Suprapubic skin (tissue), 4 donors: ENCODE results near the gene LTBP2. TPM values are rescaled to one million over a fixed set of nuclear protein-coding genes. Genes with fewer than 3 reads are reported as not detected.
A peak's percentile ranks its signal among the peaks of the same experiment; 100 is the strongest.

ENCODE experiments used
- DNase-seq, 2 donors: peaks; one replicate each; pipeline ENCODE4 v3.0.0-alpha.2; 2019; ENCODE audit warnings: low spot score in 2 of 2
- H3K27ac ChIP-seq: fragments of 200-600 bp; sonication (generic); one replicate; pipeline ENCODE4 v1.5.1; 2019
- H3K27me3 ChIP-seq: fragments of 200-600 bp; sonication (generic); one replicate; pipeline ENCODE4 v1.5.1; 2019
- H3K36me3 ChIP-seq: fragments of 200-600 bp; sonication (generic); one replicate; pipeline ENCODE4 v1.5.1; 2019
- H3K4me1 ChIP-seq: fragments of 200-600 bp; sonication (generic); one replicate; pipeline ENCODE4 v1.5.1; 2019
- H3K4me3 ChIP-seq: fragments of 200-600 bp; sonication (generic); one replicate; pipeline ENCODE4 v1.5.1; 2019; ENCODE audit warnings: mild to moderate bottlenecking
- H3K9me3 ChIP-seq: fragments of 200-600 bp; sonication (generic); one replicate; pipeline ENCODE4 v1.5.1; 2019
- EP300 ChIP-seq: sonication (generic); formaldehyde crosslinking; IDR thresholded peaks from one replicate; pipeline ENCODE4 v1.6.1; 2017; ENCODE audit warnings: antibody characterized with exemption
- POLR2A ChIP-seq, 2 donors: fragments of 450-650 bp; IDR thresholded peaks; one replicate each; pipeline ENCODE4 v1.6.1; 2017; ENCODE audit warnings: antibody characterized with exemption in 2 of 2, mild to moderate bottlenecking in 2 of 2, moderate library complexity in 2 of 2
- POLR2AphosphoS5 ChIP-seq, 3 donors: sonication (generic); formaldehyde crosslinking; IDR thresholded peaks; one replicate each; pipeline ENCODE4 v1.6.1; 2017; ENCODE audit warnings: antibody characterized with exemption in 3 of 3
- WGBS: methylation state at CpG from one replicate; pipeline ENCODE4 v1.1.5; 2018; 5-methylcytosine and 5-hydroxymethylcytosine counted together
- total RNA-seq, 4 donors: library from RNA; depleted of rRNA; stranded (reverse); fragments of >200 nt; gene quantifications; one replicate each; pipeline ENCODE4 v1.1.0, GENCODE V29; 2016
- TF ChIP-seq, protein P1 (sequence below), 2 donors: fragments of 200-600 bp in 1 of 2; fragments of 450-650 bp in 1 of 2; sonication (generic) in 1 of 2; IDR thresholded peaks; one replicate each; pipeline ENCODE4 v1.5.1; 2016 to 2019; ENCODE audit warnings: antibody characterized with exemption in 2 of 2, mild to moderate bottlenecking in 1 of 2, moderate library complexity in 1 of 2

Gene LTBP2
- total RNA-seq, 4 donors from 2014 or later = 19.6 to 36.0 (median 26.2) TPM

DNA sequence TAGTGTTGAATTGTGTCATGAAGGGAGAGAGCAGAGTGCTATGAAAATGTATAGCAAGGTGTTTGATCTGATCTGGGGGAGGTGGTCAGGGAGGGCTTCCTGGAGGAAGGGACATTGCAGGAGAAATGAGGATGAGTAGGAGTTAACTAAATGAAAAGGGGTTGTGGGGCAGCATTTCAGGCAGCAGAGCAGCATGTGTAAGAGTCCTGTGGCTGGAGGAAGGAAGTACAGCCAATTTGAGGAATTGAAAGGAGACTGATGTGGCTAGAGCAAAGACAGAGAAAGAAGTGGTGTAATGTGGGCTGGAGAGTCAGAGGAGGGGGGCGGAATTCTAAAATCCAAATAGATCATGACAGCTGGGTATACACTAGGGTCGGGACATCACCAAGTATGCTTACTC lies 139.4 kb downstream of the LTBP2 start:
- H3K27me3 ChIP-seq = no peaks in the 10 kb centered on the region
- no peak overlapping the region for H3K4me3 ChIP-seq
- 90% methylated on average over 2 of the region's 2 CpGs for WGBS
- no peaks in the 10 kb centered on the region for H3K9me3 ChIP-seq
- H3K27ac ChIP-seq = no peak overlapping the region
- peaks cover 31% of the 10 kb centered on the region for H3K4me1 ChIP-seq
- TF ChIP-seq, protein P1, sequence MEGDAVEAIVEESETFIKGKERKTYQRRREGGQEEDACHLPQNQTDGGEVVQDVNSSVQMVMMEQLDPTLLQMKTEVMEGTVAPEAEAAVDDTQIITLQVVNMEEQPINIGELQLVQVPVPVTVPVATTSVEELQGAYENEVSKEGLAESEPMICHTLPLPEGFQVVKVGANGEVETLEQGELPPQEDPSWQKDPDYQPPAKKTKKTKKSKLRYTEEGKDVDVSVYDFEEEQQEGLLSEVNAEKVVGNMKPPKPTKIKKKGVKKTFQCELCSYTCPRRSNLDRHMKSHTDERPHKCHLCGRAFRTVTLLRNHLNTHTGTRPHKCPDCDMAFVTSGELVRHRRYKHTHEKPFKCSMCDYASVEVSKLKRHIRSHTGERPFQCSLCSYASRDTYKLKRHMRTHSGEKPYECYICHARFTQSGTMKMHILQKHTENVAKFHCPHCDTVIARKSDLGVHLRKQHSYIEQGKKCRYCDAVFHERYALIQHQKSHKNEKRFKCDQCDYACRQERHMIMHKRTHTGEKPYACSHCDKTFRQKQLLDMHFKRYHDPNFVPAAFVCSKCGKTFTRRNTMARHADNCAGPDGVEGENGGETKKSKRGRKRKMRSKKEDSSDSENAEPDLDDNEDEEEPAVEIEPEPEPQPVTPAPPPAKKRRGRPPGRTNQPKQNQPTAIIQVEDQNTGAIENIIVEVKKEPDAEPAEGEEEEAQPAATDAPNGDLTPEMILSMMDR (IDR thresholded peaks at IDR 0.05) = no peak
- DNase-seq = no peak
- peaks cover 29% of the 10 kb centered on the region for H3K36me3 ChIP-seq

DNA sequence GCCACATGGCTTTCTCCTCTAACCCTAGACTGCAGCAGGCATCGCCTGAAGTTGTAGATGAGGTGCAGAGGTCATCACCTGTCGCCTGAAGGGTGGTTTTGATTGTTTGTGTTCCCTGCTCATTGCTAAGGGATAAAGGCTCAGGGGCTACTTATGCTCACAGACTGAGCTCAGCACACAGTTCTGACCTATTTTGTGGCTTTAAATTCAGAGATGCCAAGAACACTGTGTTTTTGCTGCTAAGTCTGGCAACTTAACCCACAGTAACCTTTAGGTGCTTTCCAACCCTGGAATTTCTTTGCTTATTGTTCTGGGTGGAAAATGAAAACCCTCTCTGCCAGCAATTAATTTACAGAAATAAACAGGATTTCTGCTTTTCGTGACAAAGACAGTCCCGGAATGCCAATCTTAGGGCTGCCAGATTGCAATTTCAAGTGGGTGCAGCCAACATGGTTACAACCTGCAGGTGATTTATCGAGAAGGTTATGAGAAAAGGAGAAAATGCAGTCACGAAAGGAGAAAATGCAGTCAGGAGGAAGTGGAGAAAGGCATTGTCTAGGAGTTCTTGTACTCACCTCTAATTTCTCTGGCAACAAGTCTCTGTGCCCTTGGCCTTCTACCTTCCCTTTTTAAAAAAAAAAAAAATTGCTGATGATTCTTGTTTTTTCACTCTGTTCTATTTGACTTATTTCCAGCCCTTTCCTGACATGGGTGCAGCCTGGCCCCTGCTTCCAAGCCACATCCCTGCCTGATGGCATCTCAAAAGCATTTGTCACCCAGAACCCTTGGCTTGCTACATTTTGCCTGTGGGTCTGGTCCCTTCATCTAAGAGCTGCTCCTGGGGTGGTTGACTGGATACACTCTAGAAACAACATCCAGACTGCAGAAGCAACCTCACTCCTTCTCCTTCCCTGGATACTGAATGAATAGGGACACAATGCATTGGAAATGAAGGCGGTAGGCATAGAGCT lies 142.2 kb downstream of the LTBP2 start:
- no peak for DNase-seq

DNA sequence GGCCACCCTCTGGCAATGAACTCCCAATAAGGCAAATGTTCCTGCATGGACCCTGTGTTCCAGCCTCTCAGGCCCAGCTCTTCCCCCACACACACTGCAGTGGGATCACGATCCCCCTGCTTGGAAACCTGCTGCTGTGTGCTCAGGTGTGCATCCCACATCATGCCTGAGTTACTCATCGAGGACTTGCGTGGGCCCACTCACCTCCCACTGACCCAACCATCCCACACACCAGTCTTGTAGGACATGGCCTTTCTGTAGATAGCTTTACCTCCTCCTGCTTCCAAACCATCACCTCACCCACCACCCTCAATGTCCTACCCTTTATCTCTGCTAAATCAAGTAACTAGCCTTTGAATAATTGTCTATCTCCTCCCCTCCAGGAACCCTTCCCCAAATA lies 143.5 kb downstream of the LTBP2 start:
- 89% methylated on average over 3 of the region's 3 CpGs for WGBS
- TF ChIP-seq POLR2A (IDR thresholded peaks at IDR 0.05) = no peak
- TF ChIP-seq, protein P1 (IDR thresholded peaks at IDR 0.05) = no peak
- no peak for TF ChIP-seq EP300
- TF ChIP-seq POLR2AphosphoS5 (IDR thresholded peaks at IDR 0.05) = no peak
- Histone ChIP-seq H3K9me3 (no peaks in the 10 kb centered on the region), H3K27ac (no peak overlapping the region), H3K36me3 (peaks cover 8% of the 10 kb centered on the region), H3K4me1 (peaks cover 31% of the 10 kb centered on the region), H3K4me3 (no peak overlapping the region), H3K27me3 (no peaks in the 10 kb centered on the region)
- DNase-seq = no peak

More for the DNA sequence above, 142.2 kb downstream of the LTBP2 start:
- no peak for TF ChIP-seq EP300
- TF ChIP-seq POLR2A (IDR thresholded peaks at IDR 0.05) = no peak
- TF ChIP-seq, protein P1 (IDR thresholded peaks at IDR 0.05) = no peak
- TF ChIP-seq POLR2AphosphoS5 (IDR thresholded peaks at IDR 0.05) = no peak
- peak overlapping the region; percentile 53 for H3K27ac ChIP-seq
- no peaks in the 10 kb centered on the region for H3K9me3 ChIP-seq
- H3K4me3 ChIP-seq = no peak overlapping the region
- 49% methylated on average over 7 of the region's 7 CpGs for WGBS
- peaks cover 31% of the 10 kb centered on the region for H3K4me1 ChIP-seq
- H3K36me3 ChIP-seq = peaks cover 18% of the 10 kb centered on the region
- no peaks in the 10 kb centered on the region for H3K27me3 ChIP-seq

DNA sequence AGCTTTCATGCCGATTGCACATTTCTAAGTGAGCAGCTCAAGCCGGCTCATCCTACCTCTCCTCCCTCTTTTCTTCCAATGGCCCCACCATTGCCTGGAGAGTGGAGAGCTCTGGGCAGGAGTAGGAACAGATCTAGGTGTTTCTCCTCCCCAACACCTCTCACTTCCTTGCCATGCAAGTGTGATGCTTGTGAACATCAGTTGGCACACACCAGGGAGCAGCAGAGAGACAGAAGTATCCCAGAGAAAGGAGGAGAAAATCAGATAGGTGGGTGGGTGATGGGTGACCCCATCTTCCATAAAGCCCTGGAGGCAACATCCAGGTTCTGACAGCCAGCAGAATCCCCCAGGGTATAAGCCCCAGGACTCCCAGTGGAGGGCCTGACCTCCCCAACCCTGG lies 146.7 kb downstream of the LTBP2 start:
- peaks cover 22% of the 10 kb centered on the region for H3K4me1 ChIP-seq
- 73% methylated on average over 2 of the region's 2 CpGs for WGBS

DNA sequence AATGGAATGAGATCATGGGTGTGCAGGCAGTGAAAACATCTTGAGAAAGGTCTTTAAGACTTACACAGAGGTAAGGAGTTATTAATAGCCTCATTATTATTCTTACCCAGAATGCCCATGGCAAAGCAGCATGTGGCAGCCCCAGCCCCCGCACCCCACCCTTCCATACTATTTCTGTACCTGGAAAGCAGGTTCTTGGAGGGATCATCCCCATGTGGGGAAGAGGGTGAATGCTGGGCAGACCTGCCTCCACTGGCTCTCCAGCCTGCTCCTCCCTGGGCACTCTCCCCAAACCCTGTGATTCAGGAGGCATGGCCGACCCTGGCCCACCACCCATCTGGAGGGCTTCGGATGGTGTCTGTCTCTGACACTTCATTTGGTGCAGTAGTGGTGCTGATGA lies 147.3 kb downstream of the LTBP2 start:
- H3K36me3 ChIP-seq = no peaks in the 10 kb centered on the region
- TF ChIP-seq POLR2AphosphoS5 (IDR thresholded peaks at IDR 0.05) = no peak
- no peak for TF ChIP-seq EP300
- TF ChIP-seq, protein P1 (IDR thresholded peaks at IDR 0.05) = no peak
- no peak for TF ChIP-seq POLR2A (IDR thresholded peaks at IDR 0.05)
- H3K27me3 ChIP-seq = no peaks in the 10 kb centered on the region
- WGBS = 59% methylated on average over 2 of the region's 3 CpGs
- no peak for DNase-seq
- H3K27ac ChIP-seq = no peak overlapping the region
- H3K4me1 ChIP-seq = peaks cover 16% of the 10 kb centered on the region
- no peak overlapping the region for H3K4me3 ChIP-seq
- H3K9me3 ChIP-seq = no peaks in the 10 kb centered on the region

More for the DNA sequence above, 146.7 kb downstream of the LTBP2 start:
- Histone ChIP-seq H3K4me3 (no peak overlapping the region), H3K36me3 (no peaks in the 10 kb centered on the region), H3K9me3 (no peaks in the 10 kb centered on the region), H3K27me3 (no peaks in the 10 kb centered on the region), H3K27ac (no peak overlapping the region)
- TF ChIP-seq POLR2AphosphoS5 (IDR thresholded peaks at IDR 0.05) = no peak
- DNase-seq = no peak
